ENCODE data around the gene SERTAD4.
"Not testable (repeated sequence)": the region's sequence is repeated elsewhere in the genome, so short reads cannot be mapped to it uniquely, and the experiment has no call there.

SERTAD4 gene

DNA sequence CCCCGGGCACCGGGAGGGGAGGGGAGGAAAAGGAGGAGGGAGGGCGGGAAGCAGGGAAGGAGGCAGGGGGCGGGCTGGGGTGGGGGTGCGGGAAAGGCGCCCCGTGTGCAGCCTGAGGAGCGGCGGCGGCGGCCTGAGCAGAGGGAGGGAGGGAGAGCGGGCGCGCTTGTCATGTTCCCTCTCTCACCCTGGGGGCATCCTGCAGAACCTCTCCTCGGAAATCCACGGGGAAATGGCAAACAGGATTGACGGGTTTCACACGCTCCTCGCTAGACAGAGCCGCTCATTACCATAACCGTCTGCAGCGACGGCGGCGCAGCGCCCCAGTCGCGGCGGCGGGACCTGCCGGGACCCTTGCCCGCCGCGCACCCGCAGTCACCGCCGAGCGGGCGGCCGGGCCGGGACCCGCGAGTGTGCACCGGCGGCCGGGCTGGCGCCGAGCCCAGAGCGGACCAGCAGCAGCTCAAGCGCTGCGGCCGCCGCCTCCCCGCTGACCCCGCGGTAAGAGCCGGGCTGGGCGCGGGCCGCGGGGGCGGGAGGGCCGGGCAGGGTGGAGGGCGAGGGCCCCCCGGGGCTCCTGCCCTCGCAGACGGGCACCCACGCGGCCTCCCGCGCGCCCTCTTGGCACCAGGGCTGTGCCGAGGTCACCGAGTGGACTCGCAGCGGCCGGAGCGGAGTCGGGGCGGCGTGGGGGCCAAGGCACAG lies at the start of gene SERTAD4:
Gene SERTAD4, plus strand, starts transcription at position 286 of the 705 bp plus-strand sequence. CDS start 5,165 bp downstream, outside the sequence.
- TF ChIP-seq, protein P1, sequence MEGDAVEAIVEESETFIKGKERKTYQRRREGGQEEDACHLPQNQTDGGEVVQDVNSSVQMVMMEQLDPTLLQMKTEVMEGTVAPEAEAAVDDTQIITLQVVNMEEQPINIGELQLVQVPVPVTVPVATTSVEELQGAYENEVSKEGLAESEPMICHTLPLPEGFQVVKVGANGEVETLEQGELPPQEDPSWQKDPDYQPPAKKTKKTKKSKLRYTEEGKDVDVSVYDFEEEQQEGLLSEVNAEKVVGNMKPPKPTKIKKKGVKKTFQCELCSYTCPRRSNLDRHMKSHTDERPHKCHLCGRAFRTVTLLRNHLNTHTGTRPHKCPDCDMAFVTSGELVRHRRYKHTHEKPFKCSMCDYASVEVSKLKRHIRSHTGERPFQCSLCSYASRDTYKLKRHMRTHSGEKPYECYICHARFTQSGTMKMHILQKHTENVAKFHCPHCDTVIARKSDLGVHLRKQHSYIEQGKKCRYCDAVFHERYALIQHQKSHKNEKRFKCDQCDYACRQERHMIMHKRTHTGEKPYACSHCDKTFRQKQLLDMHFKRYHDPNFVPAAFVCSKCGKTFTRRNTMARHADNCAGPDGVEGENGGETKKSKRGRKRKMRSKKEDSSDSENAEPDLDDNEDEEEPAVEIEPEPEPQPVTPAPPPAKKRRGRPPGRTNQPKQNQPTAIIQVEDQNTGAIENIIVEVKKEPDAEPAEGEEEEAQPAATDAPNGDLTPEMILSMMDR (IDR thresholded peaks at IDR 0.05; ENCODE audit: control insufficient read depth, extremely low read depth, insufficient read depth), result no peak
- no peak within 1 kb of the TSS for H3K4me3 ChIP-seq (ENCODE audit: low read depth, low read length)
- DNase-seq (ENCODE audit: low read depth), result peak; percentile 64

DNA sequence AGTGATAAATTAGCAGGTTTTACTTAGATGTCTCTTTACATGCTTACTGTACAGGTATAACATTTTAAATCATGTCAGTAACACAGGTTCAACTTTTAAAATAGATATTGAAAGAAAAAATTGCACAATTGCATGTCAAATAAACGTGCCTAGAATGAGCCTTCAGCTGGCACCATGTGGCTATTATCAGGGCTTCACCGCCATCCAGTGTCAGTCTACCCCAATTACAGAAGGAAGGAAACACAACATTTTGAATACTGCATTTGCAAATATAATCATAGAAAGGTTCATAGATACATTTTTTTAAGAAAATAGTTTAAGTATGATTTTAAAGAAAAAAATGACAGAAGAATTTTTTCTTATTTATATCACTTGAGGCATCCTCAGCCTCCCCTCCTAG lies 47.5 kb upstream of the SERTAD4 start:
- TF ChIP-seq, protein P1 (IDR thresholded peaks at IDR 0.05; ENCODE audit: control insufficient read depth, extremely low read depth, insufficient read depth), result no peak
- no peak overlapping the region for H3K4me3 ChIP-seq (ENCODE audit: low read depth, low read length)
- no peak for DNase-seq (ENCODE audit: low read depth)

DNA sequence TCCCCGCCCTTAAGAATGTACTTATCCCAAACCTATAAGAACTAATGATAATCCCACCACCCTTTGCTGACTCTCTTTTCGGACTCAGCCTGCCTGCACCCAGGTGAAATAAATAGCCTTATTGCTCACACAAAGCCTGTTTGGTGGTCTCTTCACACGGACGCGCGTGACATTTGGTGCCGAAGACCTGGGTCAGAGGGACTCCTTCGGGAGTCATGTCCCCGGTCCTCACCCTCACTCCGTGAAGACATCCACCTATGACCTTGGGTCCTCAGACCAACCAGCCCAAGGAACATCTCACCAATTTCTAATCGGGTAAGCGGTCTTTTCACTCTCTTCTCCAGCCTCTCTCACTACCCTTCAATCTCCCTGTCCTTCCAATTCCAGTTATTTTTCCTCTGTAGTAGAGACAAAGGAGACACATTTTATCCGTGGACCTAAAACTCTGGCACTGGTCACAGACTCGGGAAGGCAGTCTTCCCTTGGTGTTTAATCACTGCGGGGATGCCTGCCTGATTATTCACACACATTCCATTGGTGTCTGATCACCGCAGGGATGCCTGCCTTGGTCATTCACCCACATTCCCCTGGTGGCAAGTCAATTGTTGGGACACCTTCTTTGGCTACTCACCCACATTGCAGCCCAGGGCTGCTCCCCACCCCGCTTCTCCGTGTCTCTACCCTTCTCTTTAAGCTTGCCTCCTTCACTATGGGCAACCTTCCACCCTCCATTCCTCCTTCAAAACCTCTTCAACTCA lies 44.6 kb upstream of the SERTAD4 start:
- DNase-seq (ENCODE audit: low read depth), result not testable (repeated sequence)

DNA sequence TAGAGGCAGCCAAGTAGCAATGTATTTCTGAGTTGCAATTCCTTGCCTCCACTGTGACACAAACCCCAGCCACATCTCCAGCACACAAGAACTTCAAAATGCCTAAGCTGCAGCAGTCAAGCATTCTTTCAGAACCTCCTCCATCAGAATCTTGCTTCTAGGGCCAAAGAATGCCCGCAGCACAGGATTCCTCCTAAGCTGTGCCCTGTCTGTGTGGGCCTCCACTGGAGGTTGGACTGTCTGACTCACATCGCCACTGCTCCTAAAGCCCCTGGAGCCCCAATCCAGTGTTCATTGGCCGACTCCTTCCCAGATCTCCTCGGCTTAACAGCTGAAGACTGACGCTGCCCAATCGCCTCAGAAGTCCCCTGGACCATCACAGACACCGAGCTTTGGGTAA lies 43.2 kb upstream of the SERTAD4 start:
- TF ChIP-seq, protein P1 (IDR thresholded peaks at IDR 0.05; ENCODE audit: control insufficient read depth, extremely low read depth, insufficient read depth), result no peak
- no peak for DNase-seq (ENCODE audit: low read depth)
- H3K4me3 ChIP-seq (ENCODE audit: low read depth, low read length), result no peak overlapping the region

More for the DNA sequence above, 44.6 kb upstream of the SERTAD4 start:
- H3K4me3 ChIP-seq (ENCODE audit: low read depth, low read length), result not testable (repeated sequence)

DNA sequence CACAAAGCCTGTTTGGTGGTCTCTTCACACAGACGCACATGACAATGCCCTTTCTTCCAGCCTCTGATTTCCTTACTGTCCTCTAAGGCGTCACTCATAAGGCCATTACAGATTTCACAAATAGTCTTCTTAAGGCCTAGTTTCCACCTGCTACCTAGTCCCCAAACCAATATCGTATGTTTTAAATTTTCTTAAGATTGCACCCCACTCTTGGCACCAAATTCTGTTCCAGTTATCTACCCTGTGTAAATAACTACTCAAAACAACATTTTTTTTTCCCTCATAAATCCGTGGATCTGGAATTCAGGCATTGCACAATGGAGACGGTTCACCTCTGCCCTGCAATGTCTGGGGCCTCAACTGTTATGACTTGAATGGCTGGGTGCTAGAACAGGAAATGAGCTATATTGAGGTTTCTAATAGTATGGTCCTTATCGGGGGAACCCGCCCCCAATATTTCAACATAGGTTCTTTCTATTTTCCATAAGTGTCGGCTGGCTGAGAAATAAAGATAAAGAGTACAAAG lies 36.9 kb upstream of the SERTAD4 start:
- DNase-seq (ENCODE audit: low read depth), result no peak
- TF ChIP-seq, protein P1 (IDR thresholded peaks at IDR 0.05; ENCODE audit: control insufficient read depth, extremely low read depth, insufficient read depth), result no peak

DNA sequence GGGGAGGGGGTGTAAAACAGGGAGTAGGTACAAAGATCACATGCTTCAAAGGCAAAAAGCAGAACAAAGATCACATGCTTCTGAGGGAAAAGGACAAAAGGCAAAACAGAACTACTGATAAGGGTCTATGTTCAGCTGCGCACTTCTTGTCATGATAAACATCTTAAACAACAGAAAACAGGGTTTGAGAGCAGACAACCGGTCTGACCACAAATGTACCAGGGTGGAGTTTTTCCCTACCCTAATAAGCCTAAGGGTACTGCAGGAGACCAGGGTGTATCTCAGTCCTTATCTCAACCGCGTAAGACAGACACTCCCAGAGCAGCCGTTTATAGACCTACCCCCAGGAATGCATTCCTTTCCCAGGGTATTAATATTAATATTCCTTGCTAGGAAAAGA lies 36.3 kb upstream of the SERTAD4 start:
- H3K4me3 ChIP-seq (ENCODE audit: low read depth, low read length); DNase-seq (ENCODE audit: low read depth): not testable (repeated sequence)

More for the DNA sequence above, 36.9 kb upstream of the SERTAD4 start:
- no peak overlapping the region for H3K4me3 ChIP-seq (ENCODE audit: low read depth, low read length)

DNA sequence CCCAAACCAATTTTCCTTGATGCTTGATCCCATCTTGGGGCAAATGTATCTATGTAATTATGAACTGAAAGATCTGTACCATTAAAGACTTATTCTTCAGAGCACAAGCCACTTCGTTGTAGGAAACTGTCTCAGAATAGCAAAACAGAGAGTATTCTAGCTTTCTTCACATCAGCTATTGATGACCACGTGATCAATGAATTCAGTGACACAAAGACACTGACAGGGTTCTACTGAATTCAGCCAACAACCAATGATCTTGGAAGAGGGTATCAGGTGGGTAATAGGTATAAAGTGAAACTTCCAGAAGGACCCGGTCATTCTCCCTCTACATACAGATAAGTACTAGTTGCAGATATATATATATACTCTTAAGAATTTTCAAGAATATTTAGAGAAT lies 33.8 kb upstream of the SERTAD4 start:
- DNase-seq (ENCODE audit: low read depth), result no peak
- TF ChIP-seq, protein P1 (IDR thresholded peaks at IDR 0.05; ENCODE audit: control insufficient read depth, extremely low read depth, insufficient read depth), result no peak
- no peak overlapping the region for H3K4me3 ChIP-seq (ENCODE audit: low read depth, low read length)

Data from LNCaP clone FGC (cell line).